A673 (cell line): ENCODE data around the gene MYO1C.

Experiments used
- EZH2 ChIP-seq: fragments of 200-600 bp; sonication (generic); IDR thresholded peaks from 2 replicates; pipeline ENCODE4 v1.6.1; 2017; ENCODE audit warnings: borderline replicate concordance, low read depth, mild to moderate bottlenecking, mixed read lengths, antibody characterized with exemption, low read length; ENCODE audit not compliant: poor library complexity, severe bottlenecking
- TF ChIP-seq, protein P1 (sequence below): fragments of 300-800, 200-600 bp; sonication (generic); conservative IDR thresholded peaks from 2 replicates; pipeline ENCODE4 v1.5.1; 2017; ENCODE audit warnings: low read depth, mild to moderate bottlenecking, antibody characterized with exemption, low read length, moderate library complexity, mixed read lengths

- TF ChIP-seq, protein P1, sequence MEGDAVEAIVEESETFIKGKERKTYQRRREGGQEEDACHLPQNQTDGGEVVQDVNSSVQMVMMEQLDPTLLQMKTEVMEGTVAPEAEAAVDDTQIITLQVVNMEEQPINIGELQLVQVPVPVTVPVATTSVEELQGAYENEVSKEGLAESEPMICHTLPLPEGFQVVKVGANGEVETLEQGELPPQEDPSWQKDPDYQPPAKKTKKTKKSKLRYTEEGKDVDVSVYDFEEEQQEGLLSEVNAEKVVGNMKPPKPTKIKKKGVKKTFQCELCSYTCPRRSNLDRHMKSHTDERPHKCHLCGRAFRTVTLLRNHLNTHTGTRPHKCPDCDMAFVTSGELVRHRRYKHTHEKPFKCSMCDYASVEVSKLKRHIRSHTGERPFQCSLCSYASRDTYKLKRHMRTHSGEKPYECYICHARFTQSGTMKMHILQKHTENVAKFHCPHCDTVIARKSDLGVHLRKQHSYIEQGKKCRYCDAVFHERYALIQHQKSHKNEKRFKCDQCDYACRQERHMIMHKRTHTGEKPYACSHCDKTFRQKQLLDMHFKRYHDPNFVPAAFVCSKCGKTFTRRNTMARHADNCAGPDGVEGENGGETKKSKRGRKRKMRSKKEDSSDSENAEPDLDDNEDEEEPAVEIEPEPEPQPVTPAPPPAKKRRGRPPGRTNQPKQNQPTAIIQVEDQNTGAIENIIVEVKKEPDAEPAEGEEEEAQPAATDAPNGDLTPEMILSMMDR, result no peak
- no peak for TF ChIP-seq EZH2
These were observed 58.3 kb downstream of the MYO1C start for GRCh38 chr17:1434150-1434549.
